ENCODE results near the gene FBRSL1. TPM values are rescaled to one million over a fixed set of nuclear protein-coding genes. Genes with fewer than 3 reads are reported as not detected.

The FBRSL1 gene
- total RNA-seq, 4 donors from 2014 or later, result 14.4 to 28.1 (median 18.5) TPM

DNA sequence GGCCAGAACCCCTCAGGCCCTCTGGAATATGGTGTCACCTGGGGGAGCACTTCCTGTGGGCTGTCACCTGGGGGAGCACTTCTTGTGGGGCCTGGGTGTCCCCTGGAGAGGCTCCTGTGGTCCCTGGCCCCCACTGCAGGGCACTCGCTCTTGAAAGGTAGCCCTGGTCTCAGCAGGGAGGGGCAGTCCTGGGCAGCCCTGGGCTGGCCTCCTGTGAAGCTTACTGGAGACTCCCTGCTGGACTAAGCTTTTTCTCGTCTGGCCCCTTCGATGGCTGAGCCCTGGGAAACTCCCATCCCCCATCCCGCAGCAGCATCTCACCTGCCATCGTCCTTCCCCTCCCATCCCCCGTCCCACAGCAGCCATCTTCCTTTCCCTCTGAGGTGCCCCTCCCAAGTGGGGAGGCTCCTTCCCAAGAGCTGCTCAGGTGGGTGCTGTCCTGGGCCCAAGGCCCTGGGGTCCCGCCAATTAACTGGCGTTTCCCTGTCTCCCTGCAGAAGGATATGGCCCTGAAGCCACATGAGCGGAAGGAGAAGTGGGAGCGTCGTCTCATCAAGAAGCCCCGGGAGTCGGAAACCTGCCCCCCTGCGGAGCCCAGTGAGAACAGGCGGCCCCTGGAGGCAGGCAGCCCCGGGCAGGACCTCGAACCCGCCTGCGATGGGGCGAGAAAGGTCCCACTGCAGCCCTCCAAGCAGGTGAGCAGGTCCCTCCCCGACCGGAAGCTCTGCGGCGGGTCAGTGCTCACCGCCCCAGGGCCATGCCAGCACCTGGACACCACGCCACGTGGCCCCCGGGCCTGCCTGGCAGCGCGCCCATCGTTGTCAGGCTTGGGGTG, 17.9 kb downstream of the FBRSL1 start:
- WGBS, result 91% methylated on average over 22 of the region's 31 CpGs
- Histone ChIP-seq H3K27ac (replicated peaks in 1 of 4) (peak overlapping the region in 1 of 4 donors; percentile 54), H3K9me3 (no peaks in the 10 kb centered on the region), H3K4me3 (no peak overlapping the region), H3K36me3 (peaks cover 0 to 49% (median 43%) of the 10 kb centered on the region in 4 donors), H3K27me3 (no peaks in the 10 kb centered on the region), H3K4me1 (peaks cover 46 to 64% (median 57%) of the 10 kb centered on the region in 4 donors)
- intact Hi-C loops (cut with DNase I), result no loop called here
- no peak for DNase-seq (ENCODE audit: extremely low spot score)
- TF ChIP-seq POLR2AphosphoS5 (IDR thresholded peaks at IDR 0.05) (no peak), CTCF (IDR thresholded peaks at IDR 0.05) (no peak), POLR2A (IDR thresholded peaks at IDR 0.05; ENCODE audit: low read depth) (no peak), EP300 (IDR thresholded peaks at IDR 0.05) (no peak)

DNA sequence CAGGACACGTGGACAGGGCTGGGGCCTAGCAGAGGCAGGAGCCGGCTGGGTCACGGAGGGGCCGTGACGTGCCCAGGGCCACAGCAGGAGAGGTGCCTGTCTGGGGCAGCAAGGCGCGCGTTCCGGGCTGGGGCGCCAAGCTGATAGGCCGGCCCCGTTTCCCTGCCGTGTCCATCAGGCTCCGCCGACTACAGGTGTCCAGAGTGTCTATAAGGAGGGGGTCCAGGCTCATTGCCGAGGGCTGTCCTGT, 18.5 kb downstream of the FBRSL1 start:
- intact Hi-C loops (cut with DNase I), result no loop called here
- no peak for TF ChIP-seq POLR2A (IDR thresholded peaks at IDR 0.05; ENCODE audit: low read depth)
- TF ChIP-seq CTCF (IDR thresholded peaks at IDR 0.05), result no peak
- no peak for TF ChIP-seq POLR2AphosphoS5 (IDR thresholded peaks at IDR 0.05)
- no peak for TF ChIP-seq EP300 (IDR thresholded peaks at IDR 0.05)
- 99% methylated on average over 11 of the region's 16 CpGs for WGBS
- no peak overlapping the region for H3K27ac ChIP-seq (replicated peaks in 1 of 4)
- no peaks in the 10 kb centered on the region for H3K9me3 ChIP-seq
- H3K4me3 ChIP-seq, result no peak overlapping the region
- no peaks in the 10 kb centered on the region for H3K27me3 ChIP-seq
- H3K36me3 ChIP-seq, result peaks cover 0 to 49% (median 43%) of the 10 kb centered on the region in 4 donors
- peaks cover 41 to 60% (median 55%) of the 10 kb centered on the region in 4 donors for H3K4me1 ChIP-seq
- no peak for DNase-seq (ENCODE audit: extremely low spot score)

DNA sequence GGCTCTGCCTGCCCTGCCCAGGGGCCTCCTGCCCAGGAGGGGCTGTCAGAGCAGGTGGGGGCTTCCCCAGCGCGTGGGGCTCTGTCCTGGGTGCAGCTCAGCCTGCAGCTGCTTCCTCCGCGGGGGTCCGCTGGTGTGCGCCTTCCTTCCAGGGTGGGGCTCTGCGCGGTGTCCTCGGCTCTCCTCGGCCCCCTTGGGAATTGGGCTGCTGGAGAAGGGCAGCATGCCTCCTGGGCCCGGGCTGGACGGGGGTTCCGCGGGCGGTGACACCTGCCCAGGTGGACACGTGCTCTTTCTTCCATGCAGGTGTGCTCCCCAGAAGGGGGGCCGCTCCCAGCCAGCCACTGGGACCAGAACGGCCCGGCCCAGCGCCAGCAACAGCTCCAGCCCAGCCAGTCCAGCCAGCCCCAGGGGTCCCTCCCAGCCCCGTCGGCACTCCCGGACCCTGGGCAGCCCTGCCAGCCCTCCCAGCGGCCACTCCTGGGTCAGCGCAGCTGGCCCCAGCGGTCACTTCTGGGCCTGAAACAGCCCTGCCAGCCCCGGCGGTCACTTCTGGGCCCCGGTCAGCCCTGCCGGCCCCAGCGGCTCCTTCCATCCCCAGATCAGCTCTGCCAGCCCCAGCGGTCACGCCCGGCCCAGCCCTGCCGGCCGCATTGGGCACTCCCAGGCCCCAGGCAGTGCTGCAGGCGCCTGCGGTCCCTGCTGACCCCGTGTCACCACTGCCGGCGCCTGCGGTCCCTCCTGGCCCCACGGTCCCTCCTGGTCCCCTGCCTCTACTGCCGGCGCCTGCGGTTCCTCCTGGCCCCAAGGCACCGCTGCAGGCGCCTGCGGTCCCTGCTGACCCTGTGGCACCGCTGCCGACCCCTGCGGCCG, 19.1 kb downstream of the FBRSL1 start:
- no peak overlapping the region for H3K27ac ChIP-seq (replicated peaks in 1 of 4)

GRCh38 chr12:132510111-132510724, 20.3 kb downstream of the FBRSL1 start:
- H3K36me3 ChIP-seq, result peaks cover 0 to 56% (median 46%) of the 10 kb centered on the region in 4 donors
- intact Hi-C loops (cut with DNase I), result no loop called here
- DNase-seq (ENCODE audit: extremely low spot score), result no peak
- H3K27me3 ChIP-seq, result no peaks in the 10 kb centered on the region
- peaks cover 0 to 2% (median 0%) of the 10 kb centered on the region in 4 donors for H3K9me3 ChIP-seq
- H3K4me3 ChIP-seq, result no peak overlapping the region
- 98% methylated on average over 18 of the region's 33 CpGs for WGBS
- H3K4me1 ChIP-seq, result peaks cover 23 to 48% (median 37%) of the 10 kb centered on the region in 4 donors
- no peak for TF ChIP-seq EP300 (IDR thresholded peaks at IDR 0.05)
- no peak for TF ChIP-seq POLR2AphosphoS5 (IDR thresholded peaks at IDR 0.05)
- no peak for TF ChIP-seq POLR2A (IDR thresholded peaks at IDR 0.05; ENCODE audit: low read depth)
- no peak for TF ChIP-seq CTCF (IDR thresholded peaks at IDR 0.05)
- H3K27ac ChIP-seq (replicated peaks in 1 of 4), result no peak overlapping the region

More for the DNA sequence above, 19.1 kb downstream of the FBRSL1 start:
- no peak for DNase-seq (ENCODE audit: extremely low spot score)
- no peaks in the 10 kb centered on the region for H3K9me3 ChIP-seq
- H3K36me3 ChIP-seq, result peaks cover 0 to 49% (median 43%) of the 10 kb centered on the region in 4 donors
- intact Hi-C loops (cut with DNase I), result no loop called here
- H3K4me1 ChIP-seq, result peaks cover 34 to 60% (median 48%) of the 10 kb centered on the region in 4 donors
- 94% methylated on average over 39 of the region's 53 CpGs for WGBS
- H3K27me3 ChIP-seq, result no peaks in the 10 kb centered on the region
- TF ChIP-seq POLR2AphosphoS5 (IDR thresholded peaks at IDR 0.05), result no peak
- TF ChIP-seq EP300 (IDR thresholded peaks at IDR 0.05), result no peak
- no peak for TF ChIP-seq POLR2A (IDR thresholded peaks at IDR 0.05; ENCODE audit: low read depth)
- TF ChIP-seq CTCF (IDR thresholded peaks at IDR 0.05), result no peak
- H3K4me3 ChIP-seq, result no peak overlapping the region

Data from esophagus muscularis mucosa (tissue), 4 donors.